Measurements from ENCODE around the gene C22orf23. TPM values are rescaled to one million over a fixed set of nuclear protein-coding genes. Genes with fewer than 3 reads are reported as not detected.

C22orf23 gene
- total and polyA plus RNA-seq, 9 of the 15 experiments (the other 6 are each of a cell fraction or from before 2014, with no cell fraction given): 0.25 to 1.0 (median 0.53) TPM

- TF ChIP-seq CTCFL (IDR thresholded peaks at IDR 0.05; ENCODE audit: borderline replicate concordance, insufficient read depth, low read depth, low read length, poor library complexity, severe bottlenecking): no peak
- no peak for TF ChIP-seq U2AF1 (optimal IDR thresholded peaks at IDR 0.05; ENCODE audit: low read depth, low read length)
- TF ChIP-seq TBP (optimal IDR thresholded peaks at IDR 0.05; ENCODE audit: low read depth, low read length): no peak
- TF ChIP-seq TSC22D4 (tag; IDR thresholded peaks at IDR 0.05): no peak
- TF ChIP-seq CC2D1A (IDR thresholded peaks at IDR 0.05): no peak
- no peak for TF ChIP-seq TFAM (CRISPR knock-in tag; conservative IDR thresholded peaks at IDR 0.05)
- peak; percentile 20 for TF ChIP-seq PRDM10 (IDR thresholded peaks at IDR 0.05; ENCODE audit: partially characterized antibody)
- TF ChIP-seq ZSCAN29 (IDR thresholded peaks at IDR 0.05): no peak
- TF ChIP-seq CAMTA2 (CRISPR knock-in tag; conservative IDR thresholded peaks at IDR 0.05): no peak
- TF ChIP-seq MED1 (CRISPR knock-in tag; IDR thresholded peaks at IDR 0.05; ENCODE audit: borderline replicate concordance): no peak
- no peak for TF ChIP-seq KLF1 (tag; IDR thresholded peaks at IDR 0.05)
- no peak for TF ChIP-seq FOXP1 (CRISPR knock-in tag; IDR thresholded peaks at IDR 0.05)
- no peak for TF ChIP-seq PHB2 (IDR thresholded peaks at IDR 0.05; ENCODE audit: low read depth)
- no peak for TF ChIP-seq MLX (CRISPR knock-in tag; conservative IDR thresholded peaks at IDR 0.05)
- no peak for TF ChIP-seq ZNF449 (CRISPR knock-in tag; IDR thresholded peaks at IDR 0.05)
- TF ChIP-seq FOXP4 (CRISPR knock-in tag; IDR thresholded peaks at IDR 0.05; ENCODE audit: borderline replicate concordance): no peak
- no peak for TF ChIP-seq ZBTB1 (CRISPR knock-in tag; IDR thresholded peaks at IDR 0.05; ENCODE audit: borderline replicate concordance, low read depth)
Observed at GRCh38 chr22:37904572-37905533, 48.5 kb downstream of the C22orf23 start (continued).

Measured in K562 (cell line).